Panc1 (cell line): ENCODE measurements around the gene ARMCX2. TPM values are rescaled to one million over a fixed set of nuclear protein-coding genes. Genes with fewer than 3 reads are reported as not detected.

Experiments
- ATAC-seq: fragments of 200-7000 bp; cut with Tn5 transposase; 2 replicates; pipeline ENCODE4 v1.9.1; 2020; ENCODE audit warnings: mild to moderate bottlenecking, moderate library complexity
- BruUV-seq: library from RNA; stranded (reverse); fragments of 400-500 nt; replicated peaks from 2 replicates; lab custom pipeline; 2021; lab: Mats Ljungman, UMichigan
- CTCF ChIA-PET: fragments of 300-600 bp; sonication (Branson Sonifier 250); formaldehyde crosslinking; loops from one replicate; lab custom pipeline; 2022; ENCODE audit warnings: antibody characterized with exemption; lab: Charles Lee
- POLR2A ChIA-PET: fragments of 300-600 bp; sonication (Branson Sonifier 250); formaldehyde crosslinking; loops from one replicate; lab custom pipeline; 2022; ENCODE audit warnings: antibody characterized with exemption; lab: Charles Lee
- DNase-seq: peaks from one replicate; pipeline ENCODE4 v3.0.0-alpha.2; 2010; ENCODE audit warnings: low read depth, low spot score
- H3K27ac ChIP-seq: 2 replicates; pipeline ENCODE4 v1.5.1; 2011; ENCODE audit warnings: mild to moderate bottlenecking, low read length, inconsistent platforms
- H3K27me3 ChIP-seq: fragments of 200-500 bp; sonication (Bioruptor generic); 2 replicates; pipeline ENCODE4 v1.6.0; 2014; ENCODE audit warnings: low read length, inconsistent platforms; ENCODE audit not compliant: control insufficient read depth, insufficient read depth
- H3K36me3 ChIP-seq: fragments of 200-500 bp; sonication (Bioruptor generic); 2 replicates; pipeline ENCODE4 v1.5.1; 2014; ENCODE audit warnings: inconsistent platforms, mild to moderate bottlenecking, low read length, moderate library complexity; ENCODE audit not compliant: control insufficient read depth, insufficient read depth
- H3K4me1 ChIP-seq: 2 replicates; pipeline ENCODE4 v1.5.1; 2011; ENCODE audit warnings: inconsistent platforms, mild to moderate bottlenecking, low read length, moderate library complexity; ENCODE audit not compliant: control insufficient read depth, insufficient read depth
- H3K4me3 ChIP-seq, 2 experiments: 2 replicates each; pipeline ENCODE4 v1.5.1; 2011 to 2012; ENCODE audit warnings: low read depth in 2 of 2, low read length in 2 of 2, mild to moderate bottlenecking in 2 of 2, inconsistent platforms in 1 of 2, moderate library complexity in 1 of 2
- H3K9me3 ChIP-seq: fragments of 200-500 bp; sonication (Bioruptor generic); 2 replicates; pipeline ENCODE4 v1.5.1; 2014; ENCODE audit warnings: low read depth, mild to moderate bottlenecking, inconsistent platforms, low read length, moderate library complexity; ENCODE audit not compliant: control insufficient read depth, insufficient read depth
- POLR2AphosphoS5 ChIP-seq: IDR thresholded peaks from 2 replicates; pipeline ENCODE4 v1.6.1; 2012; ENCODE audit warnings: mild to moderate bottlenecking, low read depth, low read length, moderate library complexity
- SIN3A ChIP-seq: IDR thresholded peaks from 2 replicates; pipeline ENCODE4 v1.6.1; 2012; ENCODE audit warnings: low read depth, mild to moderate bottlenecking, low read length, moderate library complexity, borderline replicate concordance; ENCODE audit not compliant: insufficient read depth
- TCF7L2 ChIP-seq: IDR thresholded peaks from 2 replicates; pipeline ENCODE4 v1.6.1; 2011; ENCODE audit warnings: mild to moderate bottlenecking, low read depth, low read length, inconsistent platforms
- in situ Hi-C: cut with HindIII; loops from 2 replicates; pipeline ENCODE4 v1.10.0; 2016; ENCODE audit warnings: low sequenced_read_pairs, low pct_unique_long_range_greater_than_20kb
- intact Hi-C: fragments of 100-400 bp; cut with micrococcal nuclease; formaldehyde crosslinking; loops from one replicate; pipeline ENCODE4 v1.10.0; 2022; ENCODE audit not compliant: unreplicated experiment
- total RNA-seq: library from RNA; stranded (reverse); gene quantifications from one replicate; pipeline ENCODE4 v1.2.1, GENCODE V29; 2021; ENCODE audit not compliant: unreplicated experiment
- TF ChIP-seq, protein P1 (sequence below), 2 experiments: IDR thresholded peaks; 2 replicates each; pipeline ENCODE4 v1.6.1; 2011 to 2012; ENCODE audit warnings: low read depth in 2 of 2, control low read depth in 1 of 2, low read length in 1 of 2, mild to moderate bottlenecking in 1 of 2, moderate library complexity in 1 of 2; ENCODE audit not compliant: insufficient read depth in 1 of 2
- TF ChIP-seq, protein P2 (sequence below): fragments of 450-650 bp; IDR thresholded peaks from 2 replicates; pipeline ENCODE4 v1.5.1; 2017; ENCODE audit warnings: mild to moderate bottlenecking

The ARMCX2 gene
- total RNA-seq, 1 experiment from 2014 or later: 1.0 TPM

GRCh38 chrX:101657495-101657894 is 2.2 kb downstream of the ARMCX2 start:
- DNase-seq (no peak), ATAC-seq (no peak)
- Histone ChIP-seq H3K27me3 (peaks cover 8% of the 10 kb centered on the region; the same call in 1 of the 2 replicates), H3K27ac (no peak overlapping the region), H3K9me3 (no peaks in the 10 kb centered on the region), H3K4me1 (no peaks in the 10 kb centered on the region), H3K4me3 (no peak overlapping the region), H3K36me3 (no peaks in the 10 kb centered on the region)
- no TSS peak for BruUV-seq
- intact Hi-C loops: no loop called here
- TF ChIP-seq, protein P1, sequence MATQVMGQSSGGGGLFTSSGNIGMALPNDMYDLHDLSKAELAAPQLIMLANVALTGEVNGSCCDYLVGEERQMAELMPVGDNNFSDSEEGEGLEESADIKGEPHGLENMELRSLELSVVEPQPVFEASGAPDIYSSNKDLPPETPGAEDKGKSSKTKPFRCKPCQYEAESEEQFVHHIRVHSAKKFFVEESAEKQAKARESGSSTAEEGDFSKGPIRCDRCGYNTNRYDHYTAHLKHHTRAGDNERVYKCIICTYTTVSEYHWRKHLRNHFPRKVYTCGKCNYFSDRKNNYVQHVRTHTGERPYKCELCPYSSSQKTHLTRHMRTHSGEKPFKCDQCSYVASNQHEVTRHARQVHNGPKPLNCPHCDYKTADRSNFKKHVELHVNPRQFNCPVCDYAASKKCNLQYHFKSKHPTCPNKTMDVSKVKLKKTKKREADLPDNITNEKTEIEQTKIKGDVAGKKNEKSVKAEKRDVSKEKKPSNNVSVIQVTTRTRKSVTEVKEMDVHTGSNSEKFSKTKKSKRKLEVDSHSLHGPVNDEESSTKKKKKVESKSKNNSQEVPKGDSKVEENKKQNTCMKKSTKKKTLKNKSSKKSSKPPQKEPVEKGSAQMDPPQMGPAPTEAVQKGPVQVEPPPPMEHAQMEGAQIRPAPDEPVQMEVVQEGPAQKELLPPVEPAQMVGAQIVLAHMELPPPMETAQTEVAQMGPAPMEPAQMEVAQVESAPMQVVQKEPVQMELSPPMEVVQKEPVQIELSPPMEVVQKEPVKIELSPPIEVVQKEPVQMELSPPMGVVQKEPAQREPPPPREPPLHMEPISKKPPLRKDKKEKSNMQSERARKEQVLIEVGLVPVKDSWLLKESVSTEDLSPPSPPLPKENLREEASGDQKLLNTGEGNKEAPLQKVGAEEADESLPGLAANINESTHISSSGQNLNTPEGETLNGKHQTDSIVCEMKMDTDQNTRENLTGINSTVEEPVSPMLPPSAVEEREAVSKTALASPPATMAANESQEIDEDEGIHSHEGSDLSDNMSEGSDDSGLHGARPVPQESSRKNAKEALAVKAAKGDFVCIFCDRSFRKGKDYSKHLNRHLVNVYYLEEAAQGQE (IDR thresholded peaks at IDR 0.05; ENCODE audit: insufficient read depth in 1 of 2, low read depth in 2 of 2, low read length in 1 of 2): no peak
- TF ChIP-seq SIN3A (no peak), TCF7L2 (no peak)
- ChIA-PET POLR2A (no interaction called here), CTCF (no interaction called here)
- in situ Hi-C loops: no loop called here

- TF ChIP-seq SIN3A (no peak), POLR2AphosphoS5 (no peak), TCF7L2 (no peak)
- TF ChIP-seq, protein P1 (IDR thresholded peaks at IDR 0.05; ENCODE audit: insufficient read depth in 1 of 2, low read depth in 2 of 2, low read length in 1 of 2): no peak
- TF ChIP-seq, protein P2, sequence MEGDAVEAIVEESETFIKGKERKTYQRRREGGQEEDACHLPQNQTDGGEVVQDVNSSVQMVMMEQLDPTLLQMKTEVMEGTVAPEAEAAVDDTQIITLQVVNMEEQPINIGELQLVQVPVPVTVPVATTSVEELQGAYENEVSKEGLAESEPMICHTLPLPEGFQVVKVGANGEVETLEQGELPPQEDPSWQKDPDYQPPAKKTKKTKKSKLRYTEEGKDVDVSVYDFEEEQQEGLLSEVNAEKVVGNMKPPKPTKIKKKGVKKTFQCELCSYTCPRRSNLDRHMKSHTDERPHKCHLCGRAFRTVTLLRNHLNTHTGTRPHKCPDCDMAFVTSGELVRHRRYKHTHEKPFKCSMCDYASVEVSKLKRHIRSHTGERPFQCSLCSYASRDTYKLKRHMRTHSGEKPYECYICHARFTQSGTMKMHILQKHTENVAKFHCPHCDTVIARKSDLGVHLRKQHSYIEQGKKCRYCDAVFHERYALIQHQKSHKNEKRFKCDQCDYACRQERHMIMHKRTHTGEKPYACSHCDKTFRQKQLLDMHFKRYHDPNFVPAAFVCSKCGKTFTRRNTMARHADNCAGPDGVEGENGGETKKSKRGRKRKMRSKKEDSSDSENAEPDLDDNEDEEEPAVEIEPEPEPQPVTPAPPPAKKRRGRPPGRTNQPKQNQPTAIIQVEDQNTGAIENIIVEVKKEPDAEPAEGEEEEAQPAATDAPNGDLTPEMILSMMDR: no peak
- no TSS peak for BruUV-seq
- H3K27me3 ChIP-seq: peaks cover 4% of the 10 kb centered on the region; the same call in 1 of the 2 replicates
- ATAC-seq (no peak), DNase-seq (no peak)
- ChIA-PET CTCF (no interaction called here), POLR2A (no interaction called here)
- H3K36me3 ChIP-seq: no peaks in the 10 kb centered on the region
- in situ Hi-C loops: no loop called here
- no peak overlapping the region for H3K4me3 ChIP-seq
- intact Hi-C loops: no loop called here
- H3K4me1 ChIP-seq: no peaks in the 10 kb centered on the region
- H3K27ac ChIP-seq: no peak overlapping the region
- H3K9me3 ChIP-seq: no peaks in the 10 kb centered on the region
These were observed 2.8 kb downstream of the ARMCX2 start for GRCh38 chrX:101656817-101657216.
